CD14-positive monocyte (primary cell): ENCODE measurements around the gene DNAH14. TPM values are rescaled to one million over a fixed set of nuclear protein-coding genes. Genes with fewer than 3 reads are reported as not detected.

Source experiments
- DNase-seq, 3 donors: peaks; one replicate each; pipeline ENCODE4 v3.0.0-alpha.2; 2011 to 2022
- H2AFZ ChIP-seq: 2 replicates; pipeline ENCODE4 v1.6.0; 2012; ENCODE audit warnings: mild to moderate bottlenecking, low read depth, low read length, inconsistent platforms; ENCODE audit not compliant: insufficient read depth, poor library complexity, severe bottlenecking
- H3K27ac ChIP-seq, 2 donors: 1 replicate in 1 of 2; 2 replicates in 1 of 2; pipeline ENCODE4 v1.5.1; 2012 to 2013; ENCODE audit warnings: low read length in 2 of 2, control low read depth in 1 of 2, inconsistent platforms in 1 of 2, low read depth in 1 of 2, mild to moderate bottlenecking in 1 of 2
- H3K27me3 ChIP-seq, 2 donors: one replicate each; pipeline versions ENCODE4 v1.6.0 to v1.6.1; 2011 to 2013; ENCODE audit warnings: low read length in 2 of 2; ENCODE audit not compliant: control insufficient read depth in 2 of 2, insufficient read depth in 2 of 2
- H3K36me3 ChIP-seq, 2 donors: replicated peaks in 1 of 2; 1 replicate in 1 of 2; 2 replicates in 1 of 2; pipeline versions ENCODE4 v1.5.1 to v1.6.1; 2012 to 2013; ENCODE audit warnings: low read length in 2 of 2, control low read depth in 1 of 2, inconsistent platforms in 1 of 2, mild to moderate bottlenecking in 1 of 2; ENCODE audit not compliant: insufficient read depth in 2 of 2, control insufficient read depth in 1 of 2
- H3K4me1 ChIP-seq, 2 donors: 1 replicate in 1 of 2; 2 replicates in 1 of 2; pipeline versions ENCODE4 v1.5.1 to v1.6.1; 2012 to 2013; ENCODE audit warnings: low read length in 2 of 2, control low read depth in 1 of 2, inconsistent platforms in 1 of 2, mild to moderate bottlenecking in 1 of 2, moderate library complexity in 1 of 2; ENCODE audit not compliant: insufficient read depth in 2 of 2, control insufficient read depth in 1 of 2
- H3K4me2 ChIP-seq: replicated peaks from 2 replicates; pipeline ENCODE3; 2012; ENCODE audit warnings: low read length, moderate library complexity, mild to moderate bottlenecking; ENCODE audit not compliant: poor library complexity, severe bottlenecking; ENCODE audit errors: extremely low read depth
- H3K4me3 ChIP-seq, 3 experiments: fragments of 200-600 bp in 1 of 3; sonication (generic) in 1 of 3; replicated peaks in 1 of 3; 1 replicate in 2 of 3; 2 replicates in 1 of 3; pipeline ENCODE4 v1.5.1; 2011 to 2013; ENCODE audit warnings: low read length in 3 of 3, mild to moderate bottlenecking in 3 of 3, control low read depth in 2 of 3, low read depth in 2 of 3, inconsistent platforms in 1 of 3, moderate library complexity in 1 of 3
- H3K79me2 ChIP-seq: 2 replicates; pipeline ENCODE4 v1.6.0; 2012; ENCODE audit warnings: mild to moderate bottlenecking, control low read depth, inconsistent platforms, low read length, moderate library complexity; ENCODE audit not compliant: insufficient read depth
- H3K9ac ChIP-seq: 2 replicates; pipeline ENCODE4 v1.6.0; 2017; ENCODE audit warnings: low read length, mild to moderate bottlenecking; ENCODE audit not compliant: insufficient read depth, poor library complexity, severe bottlenecking
- H3K9me3 ChIP-seq, 2 donors: replicated peaks in 1 of 2; 1 replicate in 1 of 2; 2 replicates in 1 of 2; pipeline versions ENCODE4 v1.5.1 to v1.6.1; 2012 to 2013; ENCODE audit warnings: low read length in 2 of 2, control low read depth in 1 of 2; ENCODE audit not compliant: control insufficient read depth in 1 of 2, insufficient read depth in 1 of 2
- H4K20me1 ChIP-seq: 2 replicates; pipeline ENCODE4 v1.6.0; 2012; ENCODE audit warnings: mild to moderate bottlenecking, low read length, control low read depth, moderate library complexity; ENCODE audit not compliant: insufficient read depth
- H3K27ac Mint-ChIP-seq, 7 donors: one replicate each; pipeline ENCODE4 v1.8.0; 2020; ENCODE audit warnings: mild to moderate bottlenecking in 7 of 7, mixed read lengths in 7 of 7, moderate library complexity in 6 of 7, inconsistent platforms in 2 of 7
- H3K27me3 Mint-ChIP-seq, 3 donors: one replicate each; pipeline ENCODE4 v1.8.0; 2021 to 2022; ENCODE audit warnings: low read depth in 3 of 3, mild to moderate bottlenecking in 3 of 3, mixed read lengths in 3 of 3, moderate library complexity in 3 of 3, inconsistent platforms in 1 of 3
- H3K36me3 Mint-ChIP-seq, 2 donors: one replicate each; pipeline ENCODE4 v1.8.0; 2020; ENCODE audit warnings: mixed read lengths in 2 of 2, inconsistent platforms in 1 of 2, mild to moderate bottlenecking in 1 of 2
- H3K4me1 Mint-ChIP-seq: one replicate; pipeline ENCODE4 v1.8.0; 2020; ENCODE audit warnings: mild to moderate bottlenecking, mixed read lengths
- H3K4me3 Mint-ChIP-seq, 2 donors: one replicate each; pipeline ENCODE4 v1.8.0; 2020; ENCODE audit warnings: mild to moderate bottlenecking in 2 of 2, mixed read lengths in 2 of 2, moderate library complexity in 1 of 2
- H3K9me3 Mint-ChIP-seq, 7 donors: one replicate each; pipeline ENCODE4 v1.8.0; 2020 to 2022; ENCODE audit warnings: mixed read lengths in 7 of 7, mild to moderate bottlenecking in 6 of 7, moderate library complexity in 6 of 7, inconsistent platforms in 2 of 7
- CTCF ChIP-seq: fragments of 200-600 bp; IDR thresholded peaks from one replicate; pipeline ENCODE4 v1.8.0; 2022; ENCODE audit warnings: antibody characterized with exemption, mild to moderate bottlenecking
- WGBS: methylation state at CpG from one replicate; pipeline ENCODE4 v1.1.5; 2013; ENCODE audit warnings: missing lambda C conversion rate; ENCODE audit not compliant: insufficient coverage; 5-methylcytosine and 5-hydroxymethylcytosine counted together
- intact Hi-C, 2 donors: fragments of 100-400 bp; cut with micrococcal nuclease; formaldehyde crosslinking; loops; one replicate each; pipeline versions ENCODE4 v1.15.0 to v1.15.1; 2023
- polyA plus RNA-seq, 3 donors: library from polyadenylated mRNA; depleted of rRNA in 1 of 3; unstranded in 2 of 3; stranded (reverse) in 1 of 3; fragments of 300-500 nt in 2 of 3; fragments of >200 nt in 1 of 3; fragmentation: Illumina TruSeq in 2 of 3; gene quantifications; 1 replicate in 2 of 3; 2 replicates in 1 of 3; pipeline ENCODE4 v1.2.3, GENCODE V29; 2012 to 2021

The DNAH14 gene
- polyA plus RNA-seq, 3 donors = 0.83 TPM; not detected in 2

GRCh38 chr1:225366018-225366417 lies 436.5 kb downstream of the DNAH14 start:
- Histone ChIP-seq H2AFZ (no peak overlapping the region), H3K36me3 (no peaks in the 10 kb centered on the region), H3K27ac (no peak overlapping the region), H4K20me1 (no peaks in the 10 kb centered on the region), H3K9me3 (no peaks in the 10 kb centered on the region), H3K4me1 (no peaks in the 10 kb centered on the region), H3K9ac (no peak overlapping the region), H3K79me2 (no peaks in the 10 kb centered on the region), H3K4me3 (no peak overlapping the region), H3K4me2 (no peak overlapping the region), H3K27me3 (no peaks in the 10 kb centered on the region)
- peaks cover 0 to 2% (median 0%) of the 10 kb centered on the region in 3 donors for H3K27me3 Mint-ChIP-seq
- intact Hi-C loops = no loop called here
- no peak for DNase-seq
- no peak overlapping the region for H3K27ac Mint-ChIP-seq
- H3K4me3 Mint-ChIP-seq = no peak overlapping the region
- H3K36me3 Mint-ChIP-seq = no peaks in the 10 kb centered on the region
- no peaks in the 10 kb centered on the region for H3K9me3 Mint-ChIP-seq
- no peak for TF ChIP-seq CTCF
- no peaks in the 10 kb centered on the region for H3K4me1 Mint-ChIP-seq

GRCh38 chr1:225366552-225366951 lies 437.1 kb downstream of the DNAH14 start:
- Mint-ChIP-seq H3K4me3 (no peak overlapping the region), H3K27me3 (peaks cover 0 to 2% (median 0%) of the 10 kb centered on the region in 3 donors), H3K36me3 (no peaks in the 10 kb centered on the region), H3K9me3 (no peaks in the 10 kb centered on the region), H3K27ac (no peak overlapping the region), H3K4me1 (no peaks in the 10 kb centered on the region)
- Histone ChIP-seq H3K9me3 (no peaks in the 10 kb centered on the region), H3K79me2 (no peaks in the 10 kb centered on the region), H3K36me3 (no peaks in the 10 kb centered on the region), H2AFZ (no peak overlapping the region), H3K27ac (no peak overlapping the region), H3K4me3 (no peak overlapping the region), H3K4me1 (no peaks in the 10 kb centered on the region), H4K20me1 (no peaks in the 10 kb centered on the region), H3K27me3 (no peaks in the 10 kb centered on the region), H3K9ac (no peak overlapping the region), H3K4me2 (no peak overlapping the region)
- intact Hi-C loops = no loop called here
- no peak for TF ChIP-seq CTCF
- DNase-seq = no peak
- no CpG with 5 or more reads among the region's 1 CpG for WGBS
